Measurements from ENCODE around the gene CDC14A. TPM values are rescaled to one million over a fixed set of nuclear protein-coding genes. Genes with fewer than 3 reads are reported as not detected.

Gene CDC14A
- total RNA-seq, 1 donor from 2014 or later, result 12.9 TPM

GRCh38 chr1:100524355-100524754 is 172.0 kb downstream of the CDC14A start:
- Mint-ChIP-seq H3K9me3 (ENCODE audit: unreplicated experiment) (no peaks in the 10 kb centered on the region), H3K36me3 (ENCODE audit: low read depth, unreplicated experiment) (no peaks in the 10 kb centered on the region), H3K27me3 (ENCODE audit: unreplicated experiment) (peaks cover 2% of the 10 kb centered on the region), H3K4me1 (ENCODE audit: unreplicated experiment) (no peaks in the 10 kb centered on the region), H3K4me3 (ENCODE audit: unreplicated experiment) (no peak overlapping the region), H3K27ac (ENCODE audit: unreplicated experiment) (no peak overlapping the region)
- TF ChIP-seq, protein P1, sequence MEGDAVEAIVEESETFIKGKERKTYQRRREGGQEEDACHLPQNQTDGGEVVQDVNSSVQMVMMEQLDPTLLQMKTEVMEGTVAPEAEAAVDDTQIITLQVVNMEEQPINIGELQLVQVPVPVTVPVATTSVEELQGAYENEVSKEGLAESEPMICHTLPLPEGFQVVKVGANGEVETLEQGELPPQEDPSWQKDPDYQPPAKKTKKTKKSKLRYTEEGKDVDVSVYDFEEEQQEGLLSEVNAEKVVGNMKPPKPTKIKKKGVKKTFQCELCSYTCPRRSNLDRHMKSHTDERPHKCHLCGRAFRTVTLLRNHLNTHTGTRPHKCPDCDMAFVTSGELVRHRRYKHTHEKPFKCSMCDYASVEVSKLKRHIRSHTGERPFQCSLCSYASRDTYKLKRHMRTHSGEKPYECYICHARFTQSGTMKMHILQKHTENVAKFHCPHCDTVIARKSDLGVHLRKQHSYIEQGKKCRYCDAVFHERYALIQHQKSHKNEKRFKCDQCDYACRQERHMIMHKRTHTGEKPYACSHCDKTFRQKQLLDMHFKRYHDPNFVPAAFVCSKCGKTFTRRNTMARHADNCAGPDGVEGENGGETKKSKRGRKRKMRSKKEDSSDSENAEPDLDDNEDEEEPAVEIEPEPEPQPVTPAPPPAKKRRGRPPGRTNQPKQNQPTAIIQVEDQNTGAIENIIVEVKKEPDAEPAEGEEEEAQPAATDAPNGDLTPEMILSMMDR (IDR thresholded peaks at IDR 0.05; ENCODE audit: unreplicated experiment), result no peak
- DNase-seq (ENCODE audit: low spot score), result no peak

DNA sequence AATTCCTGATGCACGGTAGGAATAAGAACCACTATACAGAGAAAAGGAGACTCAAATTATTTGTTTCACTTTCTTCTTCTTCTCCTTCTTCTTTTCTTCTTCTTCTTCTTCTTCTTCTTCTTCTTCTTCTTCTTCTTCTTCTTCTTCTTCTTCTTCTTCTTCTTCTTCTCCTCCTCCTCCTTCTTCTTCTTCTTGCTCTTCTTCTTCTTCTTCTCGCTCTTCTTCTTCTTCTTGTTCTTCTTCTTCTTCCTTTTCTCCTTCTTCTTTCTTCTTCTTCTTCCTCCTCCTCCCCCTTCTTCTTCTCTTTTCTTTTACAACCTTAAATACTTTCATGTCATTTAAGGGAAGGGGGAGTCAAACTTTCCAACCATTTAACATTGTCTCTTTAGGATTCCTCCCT is 174.6 kb downstream of the CDC14A start:
- DNase-seq (ENCODE audit: low spot score), result no peak
- peaks cover 2% of the 10 kb centered on the region for H3K27me3 Mint-ChIP-seq (ENCODE audit: unreplicated experiment)
- H3K4me1 Mint-ChIP-seq (ENCODE audit: unreplicated experiment), result no peaks in the 10 kb centered on the region
- TF ChIP-seq, protein P1 (IDR thresholded peaks at IDR 0.05; ENCODE audit: unreplicated experiment), result no peak
- H3K27ac Mint-ChIP-seq (ENCODE audit: unreplicated experiment), result no peak overlapping the region
- no peak overlapping the region for H3K4me3 Mint-ChIP-seq (ENCODE audit: unreplicated experiment)
- H3K36me3 Mint-ChIP-seq (ENCODE audit: low read depth, unreplicated experiment), result no peaks in the 10 kb centered on the region
- H3K9me3 Mint-ChIP-seq (ENCODE audit: unreplicated experiment), result no peaks in the 10 kb centered on the region

DNA sequence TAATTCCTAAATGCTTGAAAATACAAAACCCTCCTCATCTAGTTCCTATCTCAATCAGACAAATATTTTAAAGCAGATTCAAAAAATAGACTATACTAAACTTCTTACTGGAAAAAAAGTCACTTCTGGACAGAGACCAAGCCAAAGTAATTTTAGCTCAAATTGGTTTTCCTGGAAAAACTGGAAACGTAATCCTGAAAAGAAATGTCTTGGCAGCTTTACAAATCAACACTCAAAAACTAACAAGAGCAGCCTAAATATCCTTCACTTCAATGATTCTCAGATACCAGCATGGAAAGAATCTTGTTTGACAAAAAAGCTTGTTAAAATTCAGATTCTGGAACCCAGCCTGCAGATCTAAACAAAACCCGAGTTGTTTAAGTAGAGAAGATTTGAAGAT is 176.6 kb downstream of the CDC14A start:
- H3K36me3 Mint-ChIP-seq (ENCODE audit: low read depth, unreplicated experiment), result no peaks in the 10 kb centered on the region
- TF ChIP-seq, protein P1 (IDR thresholded peaks at IDR 0.05; ENCODE audit: unreplicated experiment), result no peak
- no peak for DNase-seq (ENCODE audit: low spot score)
- no peaks in the 10 kb centered on the region for H3K4me1 Mint-ChIP-seq (ENCODE audit: unreplicated experiment)
- H3K27ac Mint-ChIP-seq (ENCODE audit: unreplicated experiment), result no peak overlapping the region
- H3K27me3 Mint-ChIP-seq (ENCODE audit: unreplicated experiment), result peaks cover 2% of the 10 kb centered on the region
- H3K9me3 Mint-ChIP-seq (ENCODE audit: unreplicated experiment), result no peaks in the 10 kb centered on the region
- H3K4me3 Mint-ChIP-seq (ENCODE audit: unreplicated experiment), result no peak overlapping the region

DNA sequence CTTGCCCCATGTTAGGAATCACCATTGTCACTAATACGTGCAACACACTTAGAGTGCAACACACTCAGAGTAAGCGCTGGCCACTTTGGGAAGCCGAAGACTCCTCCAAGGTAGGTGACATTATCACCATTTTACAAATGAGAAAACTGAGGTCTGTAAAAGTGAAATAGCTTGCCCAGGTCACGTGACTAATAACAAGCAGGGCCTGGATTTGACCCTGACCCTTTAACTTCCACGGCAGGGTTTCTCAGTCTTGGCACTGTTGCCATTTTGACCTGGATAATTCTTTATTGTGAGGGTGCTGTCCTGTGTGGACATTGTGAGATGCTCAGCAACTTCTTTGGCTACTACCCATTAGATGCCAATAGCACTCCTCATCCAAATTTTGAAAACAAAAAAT is 177.8 kb downstream of the CDC14A start:
- Mint-ChIP-seq H3K4me1 (ENCODE audit: unreplicated experiment) (no peaks in the 10 kb centered on the region), H3K36me3 (ENCODE audit: low read depth, unreplicated experiment) (no peaks in the 10 kb centered on the region), H3K27me3 (ENCODE audit: unreplicated experiment) (peaks cover 2% of the 10 kb centered on the region), H3K9me3 (ENCODE audit: unreplicated experiment) (no peaks in the 10 kb centered on the region), H3K4me3 (ENCODE audit: unreplicated experiment) (no peak overlapping the region), H3K27ac (ENCODE audit: unreplicated experiment) (no peak overlapping the region)
- TF ChIP-seq, protein P1 (IDR thresholded peaks at IDR 0.05; ENCODE audit: unreplicated experiment), result no peak
- no peak for DNase-seq (ENCODE audit: low spot score)

DNA sequence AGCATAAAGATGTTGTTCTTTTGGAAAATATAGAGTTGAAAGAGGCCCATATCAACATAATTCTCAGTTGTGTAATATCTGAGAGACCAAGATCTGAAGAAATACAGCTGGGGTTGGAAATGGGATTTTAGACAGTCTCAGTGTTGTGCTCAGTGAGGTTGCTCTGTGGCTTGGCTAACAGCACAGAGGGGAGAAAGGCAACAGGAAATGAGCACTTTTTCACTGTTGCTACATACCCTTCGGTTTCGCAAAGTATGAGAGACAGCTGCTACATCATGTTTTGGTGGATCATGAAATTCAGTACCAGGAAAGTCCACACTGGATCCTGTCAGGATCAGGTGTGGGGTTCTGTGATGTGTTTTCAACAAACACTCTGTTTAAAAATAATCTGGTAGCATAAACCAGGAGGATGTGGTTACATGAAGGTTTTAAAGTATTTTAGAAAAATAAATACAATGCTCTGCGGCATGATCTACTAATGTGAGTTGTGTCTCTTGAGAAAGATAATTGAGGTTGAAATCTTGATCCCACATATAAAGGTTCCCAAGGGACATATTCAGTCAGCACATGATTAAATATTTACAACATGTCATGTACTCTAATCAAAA is 178.7 kb downstream of the CDC14A start:
- no peak for DNase-seq (ENCODE audit: low spot score)
- H3K36me3 Mint-ChIP-seq (ENCODE audit: low read depth, unreplicated experiment), result no peaks in the 10 kb centered on the region
- H3K4me1 Mint-ChIP-seq (ENCODE audit: unreplicated experiment), result no peaks in the 10 kb centered on the region
- H3K27ac Mint-ChIP-seq (ENCODE audit: unreplicated experiment), result no peak overlapping the region
- TF ChIP-seq, protein P1 (IDR thresholded peaks at IDR 0.05; ENCODE audit: unreplicated experiment), result no peak
- H3K27me3 Mint-ChIP-seq (ENCODE audit: unreplicated experiment), result peaks cover 2% of the 10 kb centered on the region
- H3K4me3 Mint-ChIP-seq (ENCODE audit: unreplicated experiment), result no peak overlapping the region
- no peaks in the 10 kb centered on the region for H3K9me3 Mint-ChIP-seq (ENCODE audit: unreplicated experiment)
